Spleen (tissue), 7 donors: ENCODE measurements around the gene TMEM203.

Source experiments
- POLR2AphosphoS5 ChIP-seq, 3 donors: sonication (generic); formaldehyde crosslinking; IDR thresholded peaks; one replicate each; pipeline ENCODE4 v1.5.1; 2017; ENCODE audit warnings: antibody characterized with exemption in 3 of 3
- TF ChIP-seq, protein P1 (sequence below), 11 experiments: fragments of 200-600 bp in 7 of 11; fragments of 450-650 bp in 4 of 11; sonication (generic) in 4 of 11; IDR thresholded peaks in 8 of 11; conservative IDR thresholded peaks in 3 of 11; 1 replicate in 7 of 11; 2 replicates in 4 of 11; pipeline versions ENCODE4 v1.4.0 to v1.8.0; 2016 to 2021; ENCODE audit warnings: antibody characterized with exemption in 11 of 11, inconsistent platforms in 4 of 11, mild to moderate bottlenecking in 1 of 11
- donor health status: DM: no; HTN: no; CAD: no; lungs with moderate emphysema.
- donor health status: DM: no; HTN: no; CAD: no.
- donor health status: DM: no; HTN: no; CAD: no.

- TF ChIP-seq, protein P1, sequence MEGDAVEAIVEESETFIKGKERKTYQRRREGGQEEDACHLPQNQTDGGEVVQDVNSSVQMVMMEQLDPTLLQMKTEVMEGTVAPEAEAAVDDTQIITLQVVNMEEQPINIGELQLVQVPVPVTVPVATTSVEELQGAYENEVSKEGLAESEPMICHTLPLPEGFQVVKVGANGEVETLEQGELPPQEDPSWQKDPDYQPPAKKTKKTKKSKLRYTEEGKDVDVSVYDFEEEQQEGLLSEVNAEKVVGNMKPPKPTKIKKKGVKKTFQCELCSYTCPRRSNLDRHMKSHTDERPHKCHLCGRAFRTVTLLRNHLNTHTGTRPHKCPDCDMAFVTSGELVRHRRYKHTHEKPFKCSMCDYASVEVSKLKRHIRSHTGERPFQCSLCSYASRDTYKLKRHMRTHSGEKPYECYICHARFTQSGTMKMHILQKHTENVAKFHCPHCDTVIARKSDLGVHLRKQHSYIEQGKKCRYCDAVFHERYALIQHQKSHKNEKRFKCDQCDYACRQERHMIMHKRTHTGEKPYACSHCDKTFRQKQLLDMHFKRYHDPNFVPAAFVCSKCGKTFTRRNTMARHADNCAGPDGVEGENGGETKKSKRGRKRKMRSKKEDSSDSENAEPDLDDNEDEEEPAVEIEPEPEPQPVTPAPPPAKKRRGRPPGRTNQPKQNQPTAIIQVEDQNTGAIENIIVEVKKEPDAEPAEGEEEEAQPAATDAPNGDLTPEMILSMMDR (IDR thresholded peaks at IDR 0.05 in 8 of 11, conservative IDR thresholded peaks at IDR 0.05 in 3 of 11), result no peak
- no peak for TF ChIP-seq POLR2AphosphoS5 (IDR thresholded peaks at IDR 0.05)
These were observed 45.4 kb downstream of the TMEM203 start for GRCh38 chr9:137160054-137160425.
